Testis (tissue), 3 donors: Measurements from ENCODE around the gene PLCD4. TPM values are rescaled to one million over a fixed set of nuclear protein-coding genes. Genes with fewer than 3 reads are reported as not detected.

Experiments
- DNase-seq: peaks from one replicate; pipeline ENCODE4 v3.0.0-alpha.2; 2019
- H3K27ac ChIP-seq, 2 donors: fragments of 200-600 bp; sonication (generic); one replicate each; pipeline ENCODE4 v1.5.1; 2019
- H3K27me3 ChIP-seq: fragments of 200-600 bp; sonication (generic); one replicate; pipeline ENCODE4 v1.5.1; 2019
- H3K36me3 ChIP-seq: fragments of 200-600 bp; sonication (generic); one replicate; pipeline ENCODE4 v1.5.1; 2017; ENCODE audit warnings: low read depth; ENCODE audit errors: missing control alignments
- H3K4me1 ChIP-seq: fragments of 200-600 bp; sonication (generic); one replicate; pipeline ENCODE4 v1.5.1; 2019
- H3K4me3 ChIP-seq, 2 donors: fragments of 200-600 bp; sonication (generic); one replicate each; pipeline ENCODE4 v1.5.1; 2017 to 2019
- H3K9me3 ChIP-seq: fragments of 200-600 bp; sonication (generic); one replicate; pipeline ENCODE4 v1.5.1; 2017
- POLR2A ChIP-seq: fragments of 450-650 bp; IDR thresholded peaks from one replicate; pipeline ENCODE4 v1.6.1; 2017; ENCODE audit warnings: antibody characterized with exemption, mild to moderate bottlenecking, moderate library complexity
- WGBS, 2 donors: methylation state at CpG; one replicate each; pipeline ENCODE4 v1.1.5; 2018; 5-methylcytosine and 5-hydroxymethylcytosine counted together
- intact Hi-C: fragments of 100-400 bp; cut with DNase I; formaldehyde crosslinking; loops from one replicate; pipeline ENCODE4 v1.15.1; 2023; ENCODE audit warnings: low total_unique reads
- polyA plus RNA-seq: library from polyadenylated mRNA; stranded (reverse); fragments of 350-450 nt; fragmentation: Illumina TruSeq; extraction: RNeasy Lipid Tissue Mini Kit (QIAGEN cat#74804); gene quantifications from one replicate; pipeline ENCODE4 v1.2.3, GENCODE V29; 2014; ENCODE audit warnings: low read depth, low replicate concordance; ENCODE audit not compliant: insufficient read depth
- total RNA-seq, 2 donors: library from RNA; depleted of rRNA; stranded (reverse); fragments of >200 nt; gene quantifications; one replicate each; pipeline ENCODE4 v1.2.3, GENCODE V29; 2016
- TF ChIP-seq, protein P1 (sequence below), 3 experiments: fragments of 450-650 bp in 2 of 3; fragments of 200-600 bp in 1 of 3; sonication (generic) in 1 of 3; IDR thresholded peaks; one replicate each; pipeline ENCODE4 v1.5.1; 2016 to 2019; ENCODE audit warnings: antibody characterized with exemption in 3 of 3, mild to moderate bottlenecking in 2 of 3, moderate library complexity in 1 of 3

Gene PLCD4
- total and polyA plus RNA-seq, 3 donors from 2014 or later: 8.2 to 13.9 (median 9.0) TPM

DNA sequence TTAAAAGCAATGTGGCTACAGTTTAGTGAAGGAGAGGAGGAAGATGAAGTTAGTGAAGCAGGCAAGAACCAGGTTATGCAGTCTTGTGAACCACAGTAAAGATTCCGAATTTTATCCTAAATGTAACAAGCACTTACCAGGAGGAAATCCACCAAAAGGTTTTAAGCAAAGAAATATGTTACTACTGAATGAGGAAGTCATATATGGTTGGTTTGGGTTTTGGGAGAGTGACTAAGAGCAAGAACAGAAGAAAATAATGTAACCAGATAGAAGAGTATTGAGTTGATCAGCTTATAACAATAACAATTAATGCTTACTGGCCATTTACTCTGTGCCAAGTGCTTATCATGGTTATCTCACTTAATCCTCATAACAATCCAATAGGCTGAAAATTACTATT, 41.4 kb upstream of the PLCD4 start:
- Histone ChIP-seq H3K4me1 (peaks cover 28% of the 10 kb centered on the region), H3K27ac (peak overlapping the region; percentile 89 to 95), H3K27me3 (no peaks in the 10 kb centered on the region), H3K36me3 (no peaks in the 10 kb centered on the region), H3K9me3 (no peaks in the 10 kb centered on the region), H3K4me3 (no peak overlapping the region)
- WGBS, 2 donors: 46 to 67% methylated on average over 1 of the region's 1 CpG
- DNase-seq: no peak
- intact Hi-C loops: no loop called here
- TF ChIP-seq, protein P1, sequence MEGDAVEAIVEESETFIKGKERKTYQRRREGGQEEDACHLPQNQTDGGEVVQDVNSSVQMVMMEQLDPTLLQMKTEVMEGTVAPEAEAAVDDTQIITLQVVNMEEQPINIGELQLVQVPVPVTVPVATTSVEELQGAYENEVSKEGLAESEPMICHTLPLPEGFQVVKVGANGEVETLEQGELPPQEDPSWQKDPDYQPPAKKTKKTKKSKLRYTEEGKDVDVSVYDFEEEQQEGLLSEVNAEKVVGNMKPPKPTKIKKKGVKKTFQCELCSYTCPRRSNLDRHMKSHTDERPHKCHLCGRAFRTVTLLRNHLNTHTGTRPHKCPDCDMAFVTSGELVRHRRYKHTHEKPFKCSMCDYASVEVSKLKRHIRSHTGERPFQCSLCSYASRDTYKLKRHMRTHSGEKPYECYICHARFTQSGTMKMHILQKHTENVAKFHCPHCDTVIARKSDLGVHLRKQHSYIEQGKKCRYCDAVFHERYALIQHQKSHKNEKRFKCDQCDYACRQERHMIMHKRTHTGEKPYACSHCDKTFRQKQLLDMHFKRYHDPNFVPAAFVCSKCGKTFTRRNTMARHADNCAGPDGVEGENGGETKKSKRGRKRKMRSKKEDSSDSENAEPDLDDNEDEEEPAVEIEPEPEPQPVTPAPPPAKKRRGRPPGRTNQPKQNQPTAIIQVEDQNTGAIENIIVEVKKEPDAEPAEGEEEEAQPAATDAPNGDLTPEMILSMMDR (IDR thresholded peaks at IDR 0.05): no peak
- no peak for TF ChIP-seq POLR2A

DNA sequence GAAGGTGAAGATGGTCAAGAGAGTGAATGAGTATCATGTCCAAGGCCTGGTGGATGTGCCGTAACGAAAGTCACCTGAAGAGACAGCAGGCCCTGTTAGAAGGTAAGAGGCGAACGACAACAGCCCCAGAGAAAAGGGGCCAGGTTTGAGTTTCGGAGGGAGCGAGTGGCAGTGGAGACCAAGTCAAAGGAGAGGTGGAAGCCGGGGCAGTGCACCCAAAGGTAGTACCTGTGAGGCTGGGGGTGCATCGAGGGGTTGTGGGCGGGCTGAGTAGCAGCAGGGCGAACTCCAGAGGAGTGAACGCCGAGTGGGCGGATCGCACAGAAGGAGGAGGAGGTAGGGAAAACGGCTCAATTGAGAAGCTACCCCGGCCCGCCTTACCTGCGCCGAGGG, 39.9 kb upstream of the PLCD4 start:
- peaks cover 28% of the 10 kb centered on the region for H3K4me1 ChIP-seq
- no peaks in the 10 kb centered on the region for H3K36me3 ChIP-seq
- intact Hi-C loops: no loop called here
- DNase-seq: no peak
- H3K9me3 ChIP-seq: no peaks in the 10 kb centered on the region
- no peak for TF ChIP-seq POLR2A
- TF ChIP-seq, protein P1 (IDR thresholded peaks at IDR 0.05): no peak
- peak overlapping the region; percentile 66 to 95 for H3K4me3 ChIP-seq
- WGBS, 2 donors: 0 to 1% methylated on average over 18 to 19 of the region's 19 CpGs
- H3K27me3 ChIP-seq: no peaks in the 10 kb centered on the region
- peak overlapping the region; percentile 89 to 95 for H3K27ac ChIP-seq

GRCh38 chr2:218568190-218569037, 39.3 kb upstream of the PLCD4 start, which contains the start of the genes CNOT9 and USP37:
TSS of gene CNOT9 (plus strand) at chr2:218568839. CDS start at chr2:218568955, 116 bp downstream.
TSS of gene USP37 (minus strand) at chr2:218568351. CDS start at chr2:218558653, 9,698 bp downstream.
- TF ChIP-seq, protein P1 (IDR thresholded peaks at IDR 0.05): peak in 1 of 3 experiments; percentile 40
- peak; percentile 79 for TF ChIP-seq POLR2A
- intact Hi-C loops: no loop called here
- WGBS, 2 donors: 0 to 1% methylated on average over 50 to 75 of the region's 77 CpGs
- Histone ChIP-seq H3K4me1 (peaks cover 28% of the 10 kb centered on the region), H3K27ac (peak within 1 kb of the TSS; percentile 95), H3K9me3 (no peaks in the 10 kb centered on the region), H3K27me3 (no peaks in the 10 kb centered on the region), H3K4me3 (peak within 1 kb of the TSS; percentile 66 to 95), H3K36me3 (no peaks in the 10 kb centered on the region)
- peak; percentile 100 for DNase-seq

DNA sequence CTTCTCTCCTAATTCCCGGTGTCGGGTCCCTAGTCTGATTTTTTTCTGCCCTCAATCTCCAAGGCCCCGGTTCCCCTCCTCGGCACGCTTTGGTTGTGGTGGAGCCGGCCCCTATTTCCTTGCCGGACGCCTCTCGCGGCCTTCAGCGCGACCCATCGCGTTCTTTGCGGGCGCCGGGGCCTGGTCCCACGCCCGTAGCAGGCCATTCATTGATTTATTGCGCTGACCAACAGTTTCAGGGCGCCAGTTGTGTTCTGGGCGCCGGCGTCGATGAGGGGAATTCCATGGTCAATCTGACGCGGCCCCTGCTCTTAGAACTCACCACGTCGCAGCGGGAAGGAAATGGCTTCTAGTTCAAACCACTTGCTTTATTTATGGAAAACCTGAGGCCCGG, 38.7 kb upstream of the PLCD4 start:
- DNase-seq: peak; percentile 48
- intact Hi-C loops: no loop called here
- no peaks in the 10 kb centered on the region for H3K36me3 ChIP-seq
- H3K4me3 ChIP-seq: peak overlapping the region; percentile 66 to 95
- TF ChIP-seq POLR2A: no peak
- TF ChIP-seq, protein P1 (IDR thresholded peaks at IDR 0.05): no peak
- peak overlapping the region; percentile 95 for H3K27ac ChIP-seq
- 0 to 1% methylated on average over 31 of the region's 31 CpGs for WGBS, 2 donors
- H3K9me3 ChIP-seq: no peaks in the 10 kb centered on the region
- peaks cover 23% of the 10 kb centered on the region for H3K4me1 ChIP-seq
- H3K27me3 ChIP-seq: no peaks in the 10 kb centered on the region
